HG02840 (cell line): Measurements from ENCODE around the gene ELK3.

Experiments used
- ATAC-seq: cut with Tn5 transposase; IDR thresholded peaks from one replicate; pipeline ENCODE4 v1.9.1; 2021; ENCODE audit warnings: mild to moderate bottlenecking, moderate library complexity, moderate number of reproducible peaks; ENCODE audit not compliant: unreplicated experiment, low FRiP score

Gene ELK3

GRCh38 chr12:96193725-96194575 lies at the start of gene ELK3:
TSS of gene ELK3 (plus strand) at chr12:96194375.
- ATAC-seq, result no peak

- no peak for ATAC-seq
Observed at GRCh38 chr12:96146747-96147146, 47.4 kb upstream of the ELK3 start.

DNA sequence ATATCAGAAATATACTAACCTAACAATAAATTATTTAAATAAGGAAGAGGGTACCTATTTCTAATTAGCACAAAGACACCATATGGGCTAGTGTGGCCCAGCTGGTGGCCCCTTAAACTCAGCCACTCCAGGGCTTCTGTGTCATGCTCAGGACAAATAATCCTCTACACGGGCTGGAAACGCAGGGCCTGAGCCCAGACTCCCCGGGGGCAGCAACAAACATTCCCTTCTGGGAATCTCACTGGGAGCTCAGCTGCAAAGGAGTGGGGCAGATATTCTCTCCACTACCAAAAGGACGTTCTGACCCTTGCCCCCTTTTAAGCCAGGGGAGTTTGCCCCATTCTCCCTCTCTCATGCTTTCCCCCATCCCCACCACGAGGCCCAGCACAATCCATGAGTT lies 43.7 kb upstream of the ELK3 start:
- ATAC-seq, result no peak

- no peak for ATAC-seq
Observed at GRCh38 chr12:96152164-96152563, 42.0 kb upstream of the ELK3 start.

GRCh38 chr12:96153131-96153725 lies 40.9 kb upstream of the ELK3 start:
- no peak for ATAC-seq

DNA sequence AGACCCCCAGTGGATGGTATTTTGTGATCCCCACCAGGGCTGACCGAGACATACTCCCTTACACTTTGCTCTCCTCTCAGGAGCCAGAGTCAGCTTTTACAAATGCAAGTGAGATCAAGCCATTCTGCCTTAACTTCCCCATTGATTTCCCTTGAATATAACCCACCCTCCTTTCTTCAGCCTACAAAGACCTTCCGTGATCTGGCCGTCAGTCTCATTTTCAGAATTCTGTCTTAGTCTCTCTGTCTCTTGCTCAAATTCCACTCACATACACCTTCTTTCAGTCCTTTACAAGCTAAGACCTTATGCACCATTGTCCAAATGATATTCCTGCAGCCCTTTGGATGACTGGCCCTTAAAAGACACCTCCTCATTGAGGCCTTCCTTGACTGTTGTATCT lies 39.0 kb upstream of the ELK3 start:
- ATAC-seq, result no peak

DNA sequence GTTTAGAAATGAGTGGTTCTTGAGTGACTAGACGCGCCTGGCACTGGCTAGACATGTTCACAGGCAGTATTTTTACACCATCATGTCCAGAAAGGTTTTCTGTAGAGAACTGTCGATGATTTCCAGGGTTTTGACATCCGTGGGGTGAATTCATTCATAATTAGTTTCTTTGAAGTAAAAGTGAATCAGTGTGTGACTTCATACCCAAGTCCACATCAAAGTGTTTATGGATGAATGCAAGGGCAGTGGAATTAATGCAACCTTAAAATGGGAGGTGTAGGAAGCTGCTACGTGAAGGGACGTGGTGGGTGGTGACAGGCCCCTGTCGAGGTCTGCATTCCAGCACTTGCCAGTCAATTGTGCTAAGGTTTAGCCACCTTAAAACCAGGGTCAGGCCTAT lies 38.4 kb upstream of the ELK3 start:
- ATAC-seq, result no peak

- no peak for ATAC-seq
Observed at GRCh38 chr12:96156211-96156610, 38.0 kb upstream of the ELK3 start.

DNA sequence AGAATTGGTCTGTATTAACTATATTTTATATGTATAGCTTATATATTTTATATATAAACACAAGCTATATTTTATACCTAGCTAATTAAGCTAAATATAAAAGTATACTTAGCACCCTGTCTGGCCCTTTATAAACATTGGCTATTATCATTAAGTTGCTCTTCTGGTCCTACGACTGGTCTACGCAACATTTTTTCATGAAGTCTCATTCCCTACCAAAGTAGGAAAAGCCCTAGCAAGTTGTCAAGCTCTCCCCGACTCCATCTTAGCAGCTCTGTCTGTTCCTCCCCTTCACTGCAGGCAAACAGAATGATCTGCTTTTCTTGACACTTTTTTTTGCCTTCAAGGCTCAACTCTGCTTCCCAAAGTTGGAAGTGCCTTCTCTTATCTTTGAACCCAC lies 36.7 kb upstream of the ELK3 start:
- no peak for ATAC-seq

GRCh38 chr12:96164951-96165811 lies 29.0 kb upstream of the ELK3 start:
- ATAC-seq, result no peak

- ATAC-seq, result no peak
Observed at GRCh38 chr12:96166765-96167164, 27.4 kb upstream of the ELK3 start.

- ATAC-seq, result no peak
Observed at GRCh38 chr12:96167492-96167891, 26.7 kb upstream of the ELK3 start.

DNA sequence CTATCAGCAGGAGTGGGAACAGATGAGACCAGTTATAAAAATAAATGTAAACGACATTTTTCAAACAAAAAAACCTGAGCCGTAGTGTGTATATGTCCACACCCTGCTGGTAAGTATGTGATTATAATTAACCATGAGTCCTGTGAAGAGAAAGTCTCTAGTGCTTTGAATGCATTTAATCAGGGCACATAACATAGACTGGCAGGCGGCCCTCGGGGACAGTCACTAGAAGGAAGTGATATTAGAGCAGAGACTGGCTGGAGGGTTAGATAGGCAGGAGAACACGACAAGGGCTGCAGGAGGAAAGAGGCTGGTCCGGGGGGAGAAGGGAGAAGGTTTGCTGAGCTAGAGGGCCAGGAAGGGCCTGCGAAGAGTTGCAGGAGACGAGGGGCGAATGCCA lies 23.8 kb upstream of the ELK3 start:
- no peak for ATAC-seq

DNA sequence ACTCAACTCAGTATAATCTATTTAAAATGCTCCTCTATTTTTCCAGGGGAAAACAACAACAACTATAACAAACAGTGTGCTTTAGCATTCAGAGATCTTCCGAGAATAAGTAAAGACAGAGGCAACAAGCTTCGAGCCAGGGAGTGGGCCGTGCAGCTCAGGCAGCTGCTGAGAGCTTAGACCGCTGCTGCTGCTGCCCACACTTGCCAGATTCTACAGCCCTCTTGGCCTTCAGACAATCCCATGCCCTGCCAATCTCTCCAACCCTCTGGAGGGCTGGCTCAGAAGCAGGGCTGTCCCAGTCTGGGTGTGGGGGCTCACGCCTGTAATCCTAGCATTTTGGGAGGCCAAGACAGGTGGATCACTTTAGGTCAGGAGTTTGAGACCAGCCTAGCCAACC lies 23.4 kb upstream of the ELK3 start:
- no peak for ATAC-seq

DNA sequence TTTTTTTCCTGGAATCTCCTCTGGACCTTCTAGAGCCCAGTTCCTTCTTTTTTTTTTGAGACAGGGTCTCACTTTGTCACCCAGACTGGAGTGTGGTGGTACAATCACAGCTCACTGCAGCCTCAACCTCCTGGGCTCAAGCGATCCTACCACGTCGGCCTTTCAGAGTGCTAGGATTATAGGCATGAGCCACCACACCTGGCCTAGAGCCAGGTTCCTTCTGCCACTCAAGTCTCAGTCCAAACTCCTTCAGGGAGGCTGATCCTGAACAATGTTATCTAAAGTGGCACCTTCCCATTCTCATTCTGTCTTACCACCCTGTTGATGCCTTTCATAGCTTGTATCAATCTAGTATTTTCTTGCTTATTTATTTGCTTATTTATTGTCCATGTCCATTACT lies 22.3 kb upstream of the ELK3 start:
- no peak for ATAC-seq

DNA sequence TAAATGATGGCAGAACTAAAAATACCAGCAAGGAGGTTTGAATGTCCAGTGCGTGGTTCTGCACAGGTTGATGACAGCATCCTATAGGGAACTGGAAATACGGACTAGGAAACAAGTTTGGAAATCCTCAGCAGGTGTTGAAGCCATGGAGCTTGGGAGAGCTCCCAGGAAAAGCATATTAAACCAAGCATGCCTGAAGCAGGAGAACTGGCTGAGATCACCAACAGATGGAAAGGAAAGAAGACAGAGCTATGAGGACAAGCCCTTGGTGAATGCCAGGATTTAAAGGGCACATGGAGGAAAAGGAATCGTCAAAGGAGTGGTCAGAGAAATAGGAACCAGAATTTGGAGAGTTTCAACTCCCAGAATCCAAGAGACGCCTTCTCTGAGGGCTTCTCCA lies 21.2 kb upstream of the ELK3 start:
- no peak for ATAC-seq

DNA sequence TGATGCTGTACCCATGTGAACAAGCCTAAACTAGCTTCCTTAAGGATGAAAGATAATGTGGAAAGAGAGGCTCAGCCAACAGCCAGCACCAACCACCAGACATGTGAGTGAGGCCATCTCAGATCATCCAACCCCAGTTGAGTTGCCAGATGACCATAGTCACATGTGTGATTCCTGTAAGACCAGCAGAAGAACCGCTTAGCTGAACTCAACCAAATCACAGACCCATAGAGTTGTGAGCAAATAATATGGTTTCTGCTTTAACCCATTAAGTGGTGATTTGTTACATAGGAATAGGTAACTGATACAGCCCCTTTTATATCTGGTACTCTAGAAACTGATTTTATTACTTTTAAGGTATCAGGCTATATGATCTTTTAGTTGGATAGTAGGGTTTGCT lies 17.6 kb upstream of the ELK3 start:
- ATAC-seq, result no peak

- no peak for ATAC-seq
Observed at GRCh38 chr12:96177013-96177412, 17.2 kb upstream of the ELK3 start.

GRCh38 chr12:96183734-96184370 lies 10.3 kb upstream of the ELK3 start:
- ATAC-seq, result no peak

GRCh38 chr12:96185914-96186313 lies 8.3 kb upstream of the ELK3 start:
- ATAC-seq, result no peak
